A549 (cell line): ENCODE data around the gene HES1. TPM values are rescaled to one million over a fixed set of nuclear protein-coding genes. Genes with fewer than 3 reads are reported as not detected.
A peak's percentile ranks its signal among the peaks of the same experiment; 100 is the strongest.

Source experiments
- ATAC-seq, 2 experiments: fragments of 200-7000 bp in 1 of 2; fragments of >200 bp in 1 of 2; cut with Nextera tagmentation in 1 of 2; cut with Tn5 transposase in 1 of 2; 3 replicates each; pipeline versions ENCODE4 v1.8.0 to v1.9.1; 2018 to 2020; ENCODE audit warnings: mild to moderate bottlenecking in 1 of 2, moderate library complexity in 1 of 2
- CTCF ChIA-PET: fragments of 300-600 bp; sonication (Branson Sonifier 250); formaldehyde crosslinking; extraction: SDS; loops from one replicate; lab custom pipeline; 2021; ENCODE audit warnings: antibody characterized with exemption, inconsistent platforms; lab: Yijun Ruan, JAX
- POLR2A ChIA-PET: fragments of 350-600 bp; formaldehyde crosslinking; extraction: SDS; loops from one replicate; lab custom pipeline; 2021; ENCODE audit warnings: antibody characterized with exemption, inconsistent platforms; lab: Yijun Ruan, JAX
- DNase-seq, 2 experiments: peaks; one replicate each; pipeline versions ENCODE4 v3.0.0 to v3.0.0-alpha.2; 2011 to 2016; ENCODE audit warnings: low read depth in 1 of 2, low spot score in 1 of 2
- FAIRE-seq: peaks from 2 replicates; lab custom pipeline; 2011; peaks lifted over from hg19 to GRCh38; lab: Jason Lieb, UNC
- H3K27ac ChIP-seq, 2 experiments: fragments of >200 bp; sonication (Bioruptor Twin); formaldehyde crosslinking; 3 replicates each; pipeline ENCODE4 v1.5.1; 2016 to 2017
- H3K4me1 ChIP-seq: fragments of >200 bp; sonication (Bioruptor Twin); formaldehyde crosslinking; 3 replicates; pipeline ENCODE4 v1.6.1; 2016
- H3K4me2 ChIP-seq: fragments of >200 bp; sonication (Bioruptor Twin); formaldehyde crosslinking; 3 replicates; pipeline ENCODE4 v1.6.1; 2016
- H3K4me3 ChIP-seq: fragments of >200 bp; sonication (Bioruptor Twin); formaldehyde crosslinking; 3 replicates; pipeline ENCODE4 v1.5.1; 2016
- H3K9me3 ChIP-seq: fragments of >200 bp; sonication (Bioruptor Twin); formaldehyde crosslinking; 3 replicates; pipeline ENCODE4 v1.6.1; 2016
- ATOH8 ChIP-seq: fragments of 250-450 bp; sonication (Bioruptor Pico); IDR thresholded peaks from 2 replicates; pipeline ENCODE4 v1.5.0; 2020; ENCODE audit warnings: low read depth, mild to moderate bottlenecking, moderate library complexity
- BCL3 ChIP-seq: fragments of >200 bp; sonication (Bioruptor Twin); formaldehyde crosslinking; IDR thresholded peaks from 3 replicates; pipeline ENCODE4 v1.6.1; 2016
- CBX2 ChIP-seq: fragments of 200-600 bp; sonication (generic); IDR thresholded peaks from 2 replicates; pipeline ENCODE4 v1.6.1; 2016; ENCODE audit warnings: low read depth, mild to moderate bottlenecking, borderline replicate concordance
- CBX8 ChIP-seq: fragments of 200-600 bp; sonication (generic); IDR thresholded peaks from 2 replicates; pipeline ENCODE4 v1.6.1; 2016
- CHD2 ChIP-seq: fragments of 150-350 bp; IDR thresholded peaks from 2 replicates; pipeline ENCODE4 v1.6.1; 2014; ENCODE audit warnings: low read length; ENCODE audit not compliant: partially characterized antibody
- CHD4 ChIP-seq: fragments of 200-600 bp; sonication (generic); IDR thresholded peaks from 2 replicates; pipeline ENCODE4 v1.6.1; 2016; ENCODE audit warnings: antibody characterized with exemption, mild to moderate bottlenecking, borderline replicate concordance
- CTCF ChIP-seq: fragments of >200 bp; sonication (Bioruptor Twin); formaldehyde crosslinking; IDR thresholded peaks from 3 replicates; pipeline ENCODE4 v1.5.1; 2016
- E2F6 ChIP-seq: IDR thresholded peaks from 2 replicates; pipeline ENCODE4 v1.6.1; 2012; ENCODE audit warnings: low read depth, borderline replicate concordance
- EHF ChIP-seq: fragments of 250-450 bp; sonication (Bioruptor Pico); IDR thresholded peaks from 2 replicates; pipeline ENCODE4 v1.5.0; 2020; ENCODE audit warnings: mild to moderate bottlenecking
- EP300 ChIP-seq, 2 experiments: fragments of >200 bp; sonication (Bioruptor Twin); formaldehyde crosslinking; IDR thresholded peaks; 2 replicates in 1 of 2; 3 replicates in 1 of 2; pipeline ENCODE4 v1.6.1; 2016 to 2017
- ESRRA ChIP-seq: fragments of 150-350 bp; IDR thresholded peaks from 2 replicates; pipeline ENCODE4 v1.6.1; 2014; ENCODE audit warnings: mild to moderate bottlenecking, low read length, borderline replicate concordance
- FOSL2 ChIP-seq, 2 experiments: fragments of 450-650 bp in 1 of 2; fragments of >200 bp in 1 of 2; sonication (Bioruptor Twin) in 1 of 2; formaldehyde crosslinking; IDR thresholded peaks; 2 replicates each; pipeline versions ENCODE4 v1.5.0 to v1.6.1; 2016 to 2020; ENCODE audit warnings: mild to moderate bottlenecking in 1 of 2, moderate library complexity in 1 of 2
- MAFK ChIP-seq: fragments of 450-650 bp; IDR thresholded peaks from 2 replicates; pipeline ENCODE4 v1.6.1; 2014; ENCODE audit not compliant: partially characterized antibody
- MAX ChIP-seq: IDR thresholded peaks from 2 replicates; pipeline ENCODE4 v1.6.1; 2012
- NFE2L2 ChIP-seq: fragments of 150-350 bp; conservative IDR thresholded peaks from 2 replicates; pipeline ENCODE4 v1.6.1; 2014; ENCODE audit warnings: low read length
- NPAS2 ChIP-seq: fragments of 250-450 bp; sonication (Bioruptor Pico); IDR thresholded peaks from 2 replicates; pipeline ENCODE4 v1.8.0; 2022; ENCODE audit warnings: mild to moderate bottlenecking, moderate library complexity, borderline replicate concordance
- NR3C1 ChIP-seq: fragments of >200 bp; sonication (Bioruptor Twin); formaldehyde crosslinking; IDR thresholded peaks from 3 replicates; pipeline ENCODE4 v1.6.1; 2017
- PHF8 ChIP-seq: fragments of 200-600 bp; sonication (generic); IDR thresholded peaks from 2 replicates; pipeline ENCODE4 v1.6.1; 2016; ENCODE audit warnings: low read depth, mild to moderate bottlenecking, antibody characterized with exemption, moderate library complexity, borderline replicate concordance
- RAD21 ChIP-seq, 2 experiments: fragments of >200 bp in 1 of 2; sonication (Bioruptor Twin) in 1 of 2; formaldehyde crosslinking in 1 of 2; IDR thresholded peaks in 1 of 2; conservative IDR thresholded peaks in 1 of 2; 2 replicates in 1 of 2; 3 replicates in 1 of 2; pipeline ENCODE4 v1.6.1; 2012 to 2018; ENCODE audit warnings: inconsistent platforms in 1 of 2
- SMC3 ChIP-seq: fragments of >200 bp; sonication (Bioruptor Twin); formaldehyde crosslinking; IDR thresholded peaks from 3 replicates; pipeline ENCODE4 v1.6.1; 2018; ENCODE audit warnings: inconsistent platforms
- ZFP36 ChIP-seq: fragments of 450-650 bp; IDR thresholded peaks from 2 replicates; pipeline ENCODE4 v1.6.1; 2014; ENCODE audit warnings: borderline replicate concordance; ENCODE audit not compliant: partially characterized antibody
- WGBS: methylation state at CpG from one replicate; pipeline ENCODE4 v1.1.6; 2017; ENCODE audit errors: missing lambda C conversion rate; 5-methylcytosine and 5-hydroxymethylcytosine counted together
- polyA plus RNA-seq, 4 experiments: library from polyadenylated mRNA; depleted of rRNA in 3 of 4; stranded (reverse); fragments of >200 nt; fragmentation: RNase III in 1 of 4; extraction: RNeasy Plus Mini Kit Qiagen cat#74134 plus additional on column Dnase treatment in 1 of 4; gene quantifications; 2 replicates in 3 of 4; 3 replicates in 1 of 4; pipeline ENCODE4 v1.2.3, GENCODE V29; 2011 to 2017

Gene HES1
- polyA plus RNA-seq, 2 of the 4 experiments (the other 2 are of a cell fraction) = 8.3 to 66.6 TPM

- DNase-seq = no peak
- no peak for ATAC-seq
- no peaks in the 10 kb centered on the region for H3K9me3 ChIP-seq
- FAIRE-seq = no peak
- ChIA-PET CTCF (interaction anchor here (0.7 to 4.1 kb wide), 3 partner anchors 12 to 148 kb away, joined by 3 to 19 read pairs (median 5); no protein-coding TSS in a partner anchor), POLR2A (interaction anchor here (0.6 kb wide), 1 partner anchor 386 kb away, joined by 3 read pairs; no protein-coding TSS in a partner anchor)
- no peak overlapping the region for H3K4me2 ChIP-seq
- 82% methylated on average over 5 of the region's 5 CpGs for WGBS
- no peaks in the 10 kb centered on the region for H3K4me1 ChIP-seq
- no peak overlapping the region for H3K4me3 ChIP-seq
- TF ChIP-seq CTCF (no peak), BCL3 (no peak), NFE2L2 (no peak), NR3C1 (no peak), NPAS2 (CRISPR knock-in tag) (no peak), RAD21 (conservative IDR thresholded peaks at IDR 0.05 in 1 of 2, IDR thresholded peaks at IDR 0.05 in 1 of 2) (no peak), CHD4 (no peak), PHF8 (no peak), MAX (no peak), EP300 (IDR thresholded peaks at IDR 0.05) (no peak), E2F6 (no peak), SMC3 (no peak), ESRRA (no peak)
- no peak overlapping the region for H3K27ac ChIP-seq
Measured at GRCh38 chr3:194167480-194168282, 31.7 kb downstream of the HES1 start.

- Histone ChIP-seq H3K27ac (no peak overlapping the region), H3K4me1 (no peaks in the 10 kb centered on the region), H3K4me3 (no peak overlapping the region)
- ATAC-seq = peak in 1 of 2 experiments; percentile 69; a peak in 3 of 6 replicates
- POLR2A ChIA-PET = no interaction called here
- peak in 1 of 2 experiments; percentile 10 for DNase-seq
- CTCF ChIA-PET = interaction anchor here (0.6 to 4.1 kb wide), 3 partner anchors 15 to 147 kb away, joined by 3 to 19 read pairs (median 3); no protein-coding TSS in a partner anchor
- TF ChIP-seq MAFK (no peak), ZFP36 (no peak), NPAS2 (CRISPR knock-in tag) (no peak), CHD2 (no peak), FOSL2 (IDR thresholded peaks at IDR 0.05) (no peak), FOSL2 (CRISPR knock-in tag; IDR thresholded peaks at IDR 0.05) (no peak), ATOH8 (CRISPR knock-in tag) (no peak), CBX8 (no peak), CBX2 (no peak), RAD21 (conservative IDR thresholded peaks at IDR 0.05 in 1 of 2, IDR thresholded peaks at IDR 0.05 in 1 of 2) (no peak), EHF (CRISPR knock-in tag) (no peak)
- TF ChIP-seq, all 56 proteins: peak for 0
- no peak for FAIRE-seq
- Histone ChIP-seq H3K9me3 (no peaks in the 10 kb centered on the region), H3K4me2 (no peak overlapping the region)
- 68% methylated on average over 3 of the region's 3 CpGs for WGBS
Measured at GRCh38 chr3:194168994-194169393, 33.0 kb downstream of the HES1 start.
